Activated CD4-positive, alpha-beta T cell treated with anti-CD3 and anti-CD28 coated beads, Interleukin-2, amount 10 ng/mL, durations not matched to agents 7 days and 5 days (primary cell): Measurements from ENCODE around the gene KSR2. TPM values are rescaled to one million over a fixed set of nuclear protein-coding genes. Genes with fewer than 3 reads are reported as not detected.

ENCODE experiments used
- CTCF ChIA-PET: fragments of 350-600 bp; sonication (Branson Sonifier 250); formaldehyde crosslinking; loops from one replicate; lab custom pipeline; 2021; ENCODE audit warnings: antibody characterized with exemption; lab: Charles Lee
- POLR2A ChIA-PET: fragments of 350-600 bp; sonication (Branson Sonifier 250); formaldehyde crosslinking; loops from one replicate; lab custom pipeline; 2021; ENCODE audit warnings: antibody characterized with exemption; lab: Charles Lee
- DNase-seq: peaks from one replicate; pipeline ENCODE4 v3.0.0-alpha.2; 2020
- H3K27ac Mint-ChIP-seq: one replicate; pipeline ENCODE4 v1.8.0; 2021; ENCODE audit warnings: mild to moderate bottlenecking, moderate library complexity, mixed read lengths
- H3K27me3 Mint-ChIP-seq: one replicate; pipeline ENCODE4 v1.8.0; 2021; ENCODE audit warnings: mixed read lengths
- H3K36me3 Mint-ChIP-seq: one replicate; pipeline ENCODE4 v1.8.0; 2021; ENCODE audit warnings: low read depth, mixed read lengths
- H3K4me1 Mint-ChIP-seq: one replicate; pipeline ENCODE4 v1.8.0; 2021; ENCODE audit warnings: mixed read lengths
- H3K4me3 Mint-ChIP-seq: one replicate; pipeline ENCODE4 v1.8.0; 2021; ENCODE audit warnings: mild to moderate bottlenecking, moderate library complexity, mixed read lengths
- H3K9me3 Mint-ChIP-seq: one replicate; pipeline ENCODE4 v1.8.0; 2021; ENCODE audit warnings: mixed read lengths
- total RNA-seq, 2 experiments: library from RNA; stranded (reverse); gene quantifications; one replicate each; pipeline ENCODE4 v1.2.3, GENCODE V29; 2021

KSR2 gene
- total RNA-seq, 2 experiments from 2014 or later = 0.04 to 0.15 TPM

- H3K9me3 Mint-ChIP-seq = no peaks in the 10 kb centered on the region
- DNase-seq = no peak
- no peaks in the 10 kb centered on the region for H3K36me3 Mint-ChIP-seq
- CTCF ChIA-PET = no interaction called here
- POLR2A ChIA-PET = no interaction called here
- H3K27ac Mint-ChIP-seq = no peak overlapping the region
- H3K4me1 Mint-ChIP-seq = no peaks in the 10 kb centered on the region
- no peak overlapping the region for H3K4me3 Mint-ChIP-seq
- H3K27me3 Mint-ChIP-seq = no peaks in the 10 kb centered on the region
These were observed 126.2 kb downstream of the KSR2 start for GRCh38 chr12:117842630-117843029.

GRCh38 chr12:117842220-117842619 is 126.6 kb downstream of the KSR2 start:
- no peak for DNase-seq
- Mint-ChIP-seq H3K9me3 (no peaks in the 10 kb centered on the region), H3K4me1 (no peaks in the 10 kb centered on the region), H3K27ac (no peak overlapping the region), H3K4me3 (no peak overlapping the region), H3K27me3 (no peaks in the 10 kb centered on the region), H3K36me3 (no peaks in the 10 kb centered on the region)
- ChIA-PET POLR2A (no interaction called here), CTCF (no interaction called here)

GRCh38 chr12:117837737-117838050 is 131.1 kb downstream of the KSR2 start:
- H3K27ac Mint-ChIP-seq = no peak overlapping the region
- ChIA-PET POLR2A (no interaction called here), CTCF (interaction anchor here (0.8 to 1.5 kb wide), 7 partner anchors 9 to 624 kb away, joined by 3 to 7 read pairs (median 4); no protein-coding TSS in a partner anchor)
- no peak for DNase-seq
- no peaks in the 10 kb centered on the region for H3K36me3 Mint-ChIP-seq
- H3K9me3 Mint-ChIP-seq = no peaks in the 10 kb centered on the region
- H3K4me1 Mint-ChIP-seq = no peaks in the 10 kb centered on the region
- no peak overlapping the region for H3K4me3 Mint-ChIP-seq
- H3K27me3 Mint-ChIP-seq = no peaks in the 10 kb centered on the region

DNA sequence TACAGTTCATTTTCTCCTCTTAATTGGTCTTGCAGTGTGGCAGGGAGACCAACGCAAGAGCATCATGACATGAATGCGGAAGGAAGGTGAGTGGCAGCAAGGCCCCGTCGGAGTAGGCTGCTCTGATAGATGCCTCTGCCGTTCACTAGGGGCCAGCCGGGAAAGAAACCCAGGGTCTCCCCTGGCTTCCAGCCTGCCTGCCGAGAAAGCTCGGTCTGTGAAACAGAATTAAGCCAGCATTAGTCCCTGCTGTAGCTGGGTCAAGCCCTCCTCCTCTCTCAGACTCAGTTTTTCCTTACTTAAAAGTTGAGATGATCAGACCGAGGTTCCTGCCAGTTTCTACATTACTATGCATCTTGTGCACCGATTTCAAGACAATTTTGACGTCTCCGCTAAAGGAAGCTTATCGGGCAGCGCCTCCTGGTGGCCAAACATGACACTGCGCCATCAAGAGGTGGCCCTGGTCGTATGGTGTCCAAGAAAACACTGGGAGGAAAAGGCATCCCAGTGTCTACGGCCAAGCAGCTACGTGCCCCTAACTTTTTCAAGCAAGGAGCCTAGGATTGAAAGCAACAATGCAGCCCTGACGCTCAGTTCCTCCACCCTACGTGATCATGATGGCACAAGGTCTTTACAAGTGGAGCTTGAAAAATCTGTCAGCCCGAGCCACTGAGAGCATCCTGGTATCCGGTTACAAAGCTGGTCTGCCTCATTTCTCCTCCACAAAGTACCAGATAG is 131.6 kb downstream of the KSR2 start:
- ChIA-PET CTCF (interaction anchor here (0.8 to 1.5 kb wide), 10 partner anchors 8 to 624 kb away, joined by 3 to 7 read pairs (median 4); no protein-coding TSS in a partner anchor), POLR2A (no interaction called here)
- Mint-ChIP-seq H3K27ac (no peak overlapping the region), H3K9me3 (no peaks in the 10 kb centered on the region), H3K4me1 (no peaks in the 10 kb centered on the region), H3K27me3 (no peaks in the 10 kb centered on the region), H3K36me3 (no peaks in the 10 kb centered on the region), H3K4me3 (no peak overlapping the region)
- peak; percentile 76 for DNase-seq

- Mint-ChIP-seq H3K27me3 (no peaks in the 10 kb centered on the region), H3K9me3 (no peaks in the 10 kb centered on the region), H3K4me3 (no peak overlapping the region), H3K4me1 (no peaks in the 10 kb centered on the region), H3K27ac (no peak overlapping the region), H3K36me3 (no peaks in the 10 kb centered on the region)
- ChIA-PET CTCF (interaction anchor here (0.8 to 1.1 kb wide), 4 partner anchors 10 to 468 kb away, joined by 3 to 4 read pairs (median 3); no protein-coding TSS in a partner anchor), POLR2A (no interaction called here)
- no peak for DNase-seq
These were observed 132.3 kb downstream of the KSR2 start for GRCh38 chr12:117836476-117836875.

DNA sequence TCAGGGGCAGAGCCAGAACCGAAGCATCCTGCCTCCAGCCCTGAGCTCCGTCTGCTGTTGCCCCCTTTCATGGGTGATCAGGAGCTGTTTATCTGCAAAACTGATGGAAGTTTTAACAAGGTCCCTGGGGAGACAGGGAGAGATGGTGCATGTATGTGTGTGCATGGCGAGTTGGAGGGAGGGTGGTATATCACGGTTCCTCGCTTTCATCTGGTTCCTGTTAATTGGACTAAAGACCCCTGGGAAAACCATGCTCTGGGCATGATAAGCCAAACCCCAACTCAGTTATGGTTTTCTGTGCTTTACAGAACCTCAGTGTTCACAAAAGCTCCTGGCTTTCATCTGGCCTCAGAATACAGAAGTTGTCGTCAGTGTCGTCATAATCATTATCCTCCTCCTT is 133.6 kb downstream of the KSR2 start:
- DNase-seq = no peak
- H3K27ac Mint-ChIP-seq = no peak overlapping the region
- POLR2A ChIA-PET = no interaction called here
- no peak overlapping the region for H3K4me3 Mint-ChIP-seq
- H3K27me3 Mint-ChIP-seq = no peaks in the 10 kb centered on the region
- CTCF ChIA-PET = no interaction called here
- H3K36me3 Mint-ChIP-seq = no peaks in the 10 kb centered on the region
- no peaks in the 10 kb centered on the region for H3K9me3 Mint-ChIP-seq
- no peaks in the 10 kb centered on the region for H3K4me1 Mint-ChIP-seq

DNA sequence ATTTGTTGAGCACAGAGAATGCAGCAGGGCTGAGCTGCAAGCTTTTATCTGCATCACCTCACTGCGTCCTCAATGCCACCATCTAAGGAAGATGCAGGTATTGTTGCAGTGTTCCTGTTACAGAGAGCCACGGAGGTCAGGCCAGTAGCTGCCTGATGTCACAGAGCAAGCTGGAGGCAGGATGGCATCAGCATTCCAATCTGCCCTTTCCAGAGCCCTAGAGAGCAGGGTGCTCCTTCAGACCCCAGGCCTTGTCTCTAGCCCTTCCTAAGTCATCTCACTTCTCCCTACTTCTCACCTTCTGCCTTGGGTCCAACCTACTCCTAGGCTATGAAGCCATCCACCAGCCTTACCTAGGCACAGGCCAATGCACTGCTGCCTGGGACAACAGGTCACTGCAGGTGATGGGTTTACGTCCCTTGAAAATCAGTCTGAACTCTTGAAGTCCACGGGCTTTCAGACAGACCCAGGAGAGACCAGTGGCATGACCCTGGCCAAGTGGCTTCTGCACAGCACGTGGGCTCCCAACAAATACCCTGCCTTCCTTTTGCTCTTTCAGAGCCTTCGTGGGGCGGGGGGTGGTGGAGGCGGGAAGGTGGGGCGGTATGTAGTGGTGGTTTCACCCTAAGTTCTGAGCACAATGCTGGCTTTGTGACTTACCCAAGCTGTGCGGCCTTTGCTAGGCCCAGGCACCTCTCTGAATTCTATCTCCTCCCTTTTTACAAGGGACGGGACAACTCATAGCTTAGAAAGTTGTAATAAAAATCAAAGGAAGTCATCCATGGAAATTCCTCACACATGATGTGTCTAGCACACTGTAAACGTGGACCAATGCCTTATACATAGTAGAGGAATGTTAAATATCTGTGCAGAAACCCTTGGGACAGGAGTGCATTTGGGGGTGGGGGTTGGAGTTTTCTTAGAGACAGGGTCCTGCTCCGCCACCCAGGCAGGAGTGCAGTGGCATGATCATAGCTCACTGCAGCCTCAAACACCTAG is 136.0 kb downstream of the KSR2 start:
- ChIA-PET POLR2A (no interaction called here), CTCF (interaction anchor here (1.0 kb wide), 2 partner anchors 18 to 25 kb away, joined by 3 to 4 read pairs; no protein-coding TSS in a partner anchor)

DNA sequence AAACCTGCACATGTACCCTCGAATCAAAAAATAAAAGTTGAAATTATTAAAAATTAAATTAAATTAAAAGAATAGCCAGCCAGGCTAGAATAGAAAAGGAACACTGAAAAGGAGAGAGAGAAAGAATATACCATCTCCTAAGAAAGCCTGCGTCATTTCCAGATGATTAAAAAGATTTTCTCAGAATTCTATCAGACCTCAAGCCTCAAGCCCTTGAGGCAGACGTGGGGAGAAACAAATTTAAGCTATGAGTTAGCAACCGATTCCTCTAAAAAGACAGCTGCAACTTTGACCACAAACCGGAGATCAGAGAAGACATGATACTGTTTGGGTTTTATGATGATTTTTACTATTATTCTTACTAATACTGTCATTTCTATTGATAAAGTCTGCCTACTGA is 138.3 kb downstream of the KSR2 start:
- H3K9me3 Mint-ChIP-seq = peaks cover 18% of the 10 kb centered on the region
- H3K27ac Mint-ChIP-seq = no peak overlapping the region
- ChIA-PET CTCF (no interaction called here), POLR2A (no interaction called here)
- DNase-seq = no peak
- H3K4me1 Mint-ChIP-seq = no peaks in the 10 kb centered on the region
- H3K4me3 Mint-ChIP-seq = no peak overlapping the region
- H3K36me3 Mint-ChIP-seq = peaks cover 3% of the 10 kb centered on the region
- H3K27me3 Mint-ChIP-seq = no peaks in the 10 kb centered on the region

More for the DNA sequence above, 136.0 kb downstream of the KSR2 start:
- H3K27ac Mint-ChIP-seq = no peak overlapping the region
- H3K36me3 Mint-ChIP-seq = peaks cover 3% of the 10 kb centered on the region
- H3K4me1 Mint-ChIP-seq = no peaks in the 10 kb centered on the region
- no peak overlapping the region for H3K4me3 Mint-ChIP-seq
- DNase-seq = no peak
- no peaks in the 10 kb centered on the region for H3K27me3 Mint-ChIP-seq
- H3K9me3 Mint-ChIP-seq = peaks cover 17% of the 10 kb centered on the region

- peaks cover 3% of the 10 kb centered on the region for H3K36me3 Mint-ChIP-seq
- H3K4me3 Mint-ChIP-seq = no peak overlapping the region
- POLR2A ChIA-PET = no interaction called here
- DNase-seq = no peak
- peaks cover 18% of the 10 kb centered on the region for H3K9me3 Mint-ChIP-seq
- no peaks in the 10 kb centered on the region for H3K27me3 Mint-ChIP-seq
- no peaks in the 10 kb centered on the region for H3K4me1 Mint-ChIP-seq
- CTCF ChIA-PET = interaction anchor here (1.1 kb wide), 1 partner anchor 8 kb away, joined by 3 read pairs; no protein-coding TSS in a partner anchor
- no peak overlapping the region for H3K27ac Mint-ChIP-seq
These were observed 139.7 kb downstream of the KSR2 start for GRCh38 chr12:117829108-117829507.

DNA sequence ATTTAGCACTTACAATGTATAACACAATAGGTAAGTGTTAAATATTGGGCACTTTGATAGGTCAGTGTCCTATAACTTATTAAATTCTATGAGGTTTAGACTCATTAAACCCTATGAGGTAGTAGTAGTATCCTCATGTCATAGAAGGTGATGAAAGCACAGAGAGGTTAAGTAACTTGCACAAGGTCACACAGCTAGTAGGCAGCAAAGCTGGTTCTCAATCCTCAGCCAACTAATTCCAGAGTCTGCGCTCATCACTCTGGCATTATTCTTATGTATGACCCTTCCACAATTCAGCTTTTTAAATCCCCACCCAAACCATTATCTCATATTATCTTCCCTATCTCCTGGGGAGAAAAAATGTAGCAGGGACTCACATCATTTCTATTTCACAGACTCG is 141.1 kb downstream of the KSR2 start:
- peaks cover 3% of the 10 kb centered on the region for H3K36me3 Mint-ChIP-seq
- no peaks in the 10 kb centered on the region for H3K27me3 Mint-ChIP-seq
- H3K9me3 Mint-ChIP-seq = peaks cover 18% of the 10 kb centered on the region
- ChIA-PET CTCF (interaction anchor here (1.3 kb wide), 1 partner anchor 9 kb away, joined by 3 read pairs; no protein-coding TSS in a partner anchor), POLR2A (no interaction called here)
- DNase-seq = no peak
- no peaks in the 10 kb centered on the region for H3K4me1 Mint-ChIP-seq
- H3K27ac Mint-ChIP-seq = no peak overlapping the region
- H3K4me3 Mint-ChIP-seq = no peak overlapping the region

DNA sequence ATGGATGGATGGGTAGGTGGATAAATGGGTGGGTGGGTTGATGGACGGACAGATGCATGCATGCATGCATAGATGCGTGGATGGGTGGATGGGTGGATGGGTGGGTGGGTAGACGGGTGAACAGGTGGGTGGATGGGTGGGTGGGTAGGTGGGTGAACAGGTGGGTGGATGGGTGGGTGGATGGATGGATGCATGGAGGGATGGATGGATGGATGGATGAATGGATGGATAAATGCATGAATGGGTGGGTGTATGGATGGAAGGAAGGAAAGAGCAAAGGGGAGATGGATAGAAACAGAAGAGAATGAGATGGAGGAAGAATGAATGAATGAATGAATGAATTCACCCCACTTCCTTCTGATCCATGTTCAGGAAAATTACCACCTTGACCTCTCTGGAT is 143.0 kb downstream of the KSR2 start:
- DNase-seq = no peak
- POLR2A ChIA-PET = no interaction called here
- Mint-ChIP-seq H3K9me3 (peaks cover 18% of the 10 kb centered on the region), H3K4me3 (no peak overlapping the region), H3K36me3 (peaks cover 3% of the 10 kb centered on the region), H3K27ac (no peak overlapping the region), H3K27me3 (no peaks in the 10 kb centered on the region), H3K4me1 (no peaks in the 10 kb centered on the region)
- CTCF ChIA-PET = no interaction called here

DNA sequence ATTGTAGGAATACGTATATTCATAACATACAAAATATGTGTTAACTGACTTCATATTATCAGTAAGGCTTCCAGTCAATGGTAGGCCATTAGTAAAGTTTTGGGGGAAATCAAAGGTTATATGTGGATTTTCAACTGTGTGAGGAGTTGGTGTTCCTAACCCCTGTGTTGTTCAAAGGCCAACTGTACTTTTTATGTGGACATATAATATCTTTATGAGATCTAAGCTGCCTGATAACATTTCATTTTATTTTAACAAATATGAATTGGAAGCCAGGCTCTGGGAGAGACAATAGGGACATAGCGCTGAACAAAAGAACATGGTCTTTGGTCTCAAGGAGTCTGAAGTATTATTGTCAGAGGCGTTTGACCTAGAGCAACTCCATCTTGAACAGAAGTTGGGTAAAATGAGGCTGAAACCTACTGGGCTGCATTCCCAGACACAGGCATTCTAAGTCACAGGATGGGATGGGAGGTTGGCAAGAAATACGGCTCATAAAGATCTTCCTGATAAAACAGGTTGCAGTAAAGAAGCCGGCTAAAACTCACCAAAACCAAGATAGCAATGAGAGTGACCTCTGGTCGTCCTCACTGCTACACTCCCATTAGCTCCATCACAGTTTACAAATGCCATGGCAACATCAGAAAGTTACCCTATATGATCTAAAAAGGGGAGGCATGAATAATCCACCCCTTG is 147.2 kb downstream of the KSR2 start:
- Mint-ChIP-seq H3K9me3 (no peaks in the 10 kb centered on the region), H3K27ac (no peak overlapping the region), H3K36me3 (no peaks in the 10 kb centered on the region), H3K4me3 (no peak overlapping the region), H3K27me3 (no peaks in the 10 kb centered on the region), H3K4me1 (no peaks in the 10 kb centered on the region)
- POLR2A ChIA-PET = no interaction called here
- no peak for DNase-seq
- CTCF ChIA-PET = no interaction called here
